GM15510 (cell line): ENCODE measurements around the gene FAM200C.

Experiments used
- POLR2A ChIP-seq: IDR thresholded peaks from 3 replicates; pipeline ENCODE4 v1.6.1; 2011; ENCODE audit warnings: borderline replicate concordance; ENCODE audit not compliant: insufficient read length; ENCODE audit errors: extremely low read depth

The FAM200C gene

GRCh38 chr5:160399402-160400353, at the start of gene FAM200C:
Gene FAM200C (minus strand): TSS chr5:160400054. CDS start chr5:160395490, 4,564 bp downstream.
- TF ChIP-seq POLR2A = peak; percentile 82

- TF ChIP-seq POLR2A = no peak
These were observed 49.6 kb upstream of the FAM200C start for GRCh38 chr5:160449458-160449857.

DNA sequence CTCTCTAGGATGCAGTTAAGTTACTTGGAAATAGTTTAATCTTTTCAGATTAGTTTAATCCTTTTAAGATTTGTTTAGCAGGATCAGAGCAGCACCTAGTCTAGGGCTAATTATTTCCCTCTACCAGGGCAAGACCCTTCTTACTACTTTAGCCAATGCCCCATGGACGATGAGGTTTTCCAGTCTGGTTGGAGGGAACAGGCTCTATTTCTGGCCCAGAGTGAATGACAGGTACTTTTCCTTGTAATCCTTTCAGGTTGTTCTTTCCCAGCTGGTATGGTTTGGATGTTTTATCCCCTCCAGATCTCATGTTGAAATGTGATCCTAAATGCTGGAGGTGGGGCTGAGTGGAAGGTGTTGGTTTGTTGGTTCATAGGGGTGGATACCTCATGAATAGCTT, 49.0 kb upstream of the FAM200C start:
- TF ChIP-seq POLR2A = no peak

- TF ChIP-seq POLR2A = no peak
These were observed 45.9 kb upstream of the FAM200C start for GRCh38 chr5:160445751-160446150.

GRCh38 chr5:160445132-160445531, 45.3 kb upstream of the FAM200C start:
- TF ChIP-seq POLR2A = no peak

- TF ChIP-seq POLR2A = no peak
These were observed 44.6 kb upstream of the FAM200C start for GRCh38 chr5:160444407-160444806.

- TF ChIP-seq POLR2A = no peak
These were observed 43.1 kb upstream of the FAM200C start for GRCh38 chr5:160442824-160443431.

GRCh38 chr5:160441311-160441781, 41.5 kb upstream of the FAM200C start:
- TF ChIP-seq POLR2A = no peak

DNA sequence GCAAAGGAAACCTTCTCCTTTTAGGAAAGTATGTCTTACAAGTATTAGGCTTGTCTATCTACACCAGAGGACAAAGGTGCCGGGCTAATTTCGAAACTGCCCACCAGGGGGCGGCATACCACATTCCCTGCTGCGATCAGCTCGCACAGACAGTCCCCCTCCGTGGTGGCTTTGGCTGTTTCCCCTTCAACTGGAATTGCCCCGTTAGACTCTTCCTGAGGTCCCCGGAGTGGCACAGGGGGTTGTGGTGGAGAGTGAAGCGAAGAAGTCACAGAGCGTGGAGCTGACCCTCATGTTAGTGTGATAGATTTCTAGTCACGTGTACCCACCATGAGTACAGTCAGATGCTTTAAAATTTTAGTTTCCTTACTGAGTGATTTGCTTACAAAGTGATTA, 39.3 kb upstream of the FAM200C start:
- peak; percentile 34 for TF ChIP-seq POLR2A

GRCh38 chr5:160438316-160439204, 38.7 kb upstream of the FAM200C start:
- TF ChIP-seq POLR2A = no peak

DNA sequence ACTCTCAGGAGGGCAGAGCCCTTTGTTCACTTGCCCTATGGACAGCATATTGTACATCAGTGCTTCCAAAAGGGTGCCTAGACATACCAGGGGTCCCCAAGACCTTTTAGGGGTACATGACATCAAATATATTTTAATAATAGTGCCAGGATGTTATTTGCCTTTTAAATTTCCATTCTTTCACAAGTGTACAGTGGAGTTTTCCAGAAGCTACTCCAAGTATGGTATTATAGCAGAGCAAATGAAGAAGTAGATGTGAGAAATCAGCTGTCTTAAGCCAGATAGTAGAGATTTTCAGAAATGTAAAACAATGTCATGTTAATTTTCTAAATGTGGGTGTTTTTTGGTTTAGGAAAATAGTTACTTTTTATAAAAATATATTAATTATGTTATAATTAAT, 37.4 kb upstream of the FAM200C start:
- TF ChIP-seq POLR2A = no peak

DNA sequence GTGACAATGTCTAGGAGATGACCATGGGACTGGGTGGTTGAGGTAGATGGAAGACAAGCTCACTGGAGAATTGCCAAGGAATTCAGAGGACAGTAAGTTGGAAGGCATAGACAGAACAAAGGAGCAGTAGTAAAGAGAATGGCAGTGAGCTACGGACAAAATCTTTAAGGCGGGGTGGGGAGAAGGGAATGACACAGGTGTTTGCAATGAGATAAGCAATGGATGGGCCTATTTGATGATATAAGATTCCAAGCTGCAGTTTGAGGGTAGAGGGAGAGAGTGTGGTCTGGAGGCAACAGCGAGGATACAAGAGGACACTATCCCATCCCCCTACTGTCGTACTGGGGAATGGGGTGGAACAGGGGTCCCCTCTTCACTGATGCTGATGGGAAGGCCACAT, 36.2 kb upstream of the FAM200C start:
- TF ChIP-seq POLR2A = no peak

DNA sequence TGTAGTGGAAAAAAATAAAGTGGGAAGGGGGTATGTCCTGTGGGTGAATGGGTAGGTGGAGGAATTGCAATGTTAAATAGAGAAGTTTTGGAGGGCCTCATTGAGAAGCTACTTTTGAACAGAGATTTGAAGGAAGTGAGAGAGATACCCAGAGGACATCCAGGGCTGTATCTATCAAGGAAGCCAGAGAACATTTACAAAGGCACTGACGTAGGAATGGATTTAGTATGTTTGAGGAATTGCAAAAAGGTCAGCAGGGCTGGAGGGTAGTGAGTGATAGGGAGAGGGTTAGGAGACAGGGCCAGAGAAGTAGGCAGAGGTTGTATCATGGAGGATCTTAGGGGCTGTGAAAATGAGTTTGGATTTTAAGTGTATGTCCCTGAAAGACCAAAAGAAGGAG, 35.7 kb upstream of the FAM200C start:
- TF ChIP-seq POLR2A = no peak

DNA sequence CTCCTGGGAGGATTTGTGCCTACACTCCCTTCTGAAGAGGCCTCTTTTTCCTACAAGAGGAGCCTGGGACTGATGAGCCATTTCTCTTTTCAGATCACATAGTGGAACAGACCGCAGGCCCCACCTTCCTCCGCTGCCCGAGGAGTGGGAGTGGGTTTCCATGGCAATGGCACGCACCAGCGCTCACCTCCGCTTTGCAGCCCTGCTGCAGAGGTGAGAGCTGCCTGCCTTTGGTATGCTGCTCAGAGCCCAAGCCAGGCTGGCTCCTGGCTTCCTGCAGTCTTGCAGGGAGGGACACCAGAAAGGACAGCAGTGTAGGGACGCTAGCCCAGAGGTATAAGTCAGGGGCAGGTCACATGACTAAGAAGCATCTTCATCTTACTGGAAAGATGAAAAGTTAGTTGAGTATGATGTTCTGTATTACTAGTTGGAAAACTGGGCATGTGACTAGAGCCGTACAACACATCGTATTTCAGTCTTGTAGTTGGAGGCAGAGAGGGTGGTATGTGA, 34.2 kb upstream of the FAM200C start:
- peak; percentile 32 for TF ChIP-seq POLR2A
